Fibroblast of the aortic adventitia (primary cell): ENCODE measurements around the gene CALU. TPM values are rescaled to one million over a fixed set of nuclear protein-coding genes. Genes with fewer than 3 reads are reported as not detected.

Source experiments
- DNase-seq: peaks from one replicate; pipeline ENCODE4 v3.0.0-alpha.2; 2010; ENCODE audit warnings: low read depth
- H3K4me3 ChIP-seq: 2 replicates; pipeline ENCODE4 v1.5.1; 2011; ENCODE audit warnings: low read depth, mild to moderate bottlenecking, control low read depth, low read length, moderate library complexity
- CTCF ChIP-seq: IDR thresholded peaks from 2 replicates; pipeline ENCODE4 v1.5.1; 2011; ENCODE audit warnings: mild to moderate bottlenecking, low read length, control low read depth, inconsistent platforms; ENCODE audit not compliant: insufficient read depth
- total RNA-seq: library from RNA; depleted of rRNA; stranded (reverse); fragments of >200 nt; gene quantifications from 2 replicates; pipeline ENCODE4 v1.2.3, GENCODE V29; 2012; ENCODE audit warnings: low replicate concordance

Gene CALU
- total RNA-seq, 1 donor: 624 TPM

- TF ChIP-seq CTCF: no peak
- H3K4me3 ChIP-seq: no peak overlapping the region
Measured at GRCh38 chr7:128731184-128731583, 8.0 kb upstream of the CALU start.

GRCh38 chr7:128732521-128733277, 6.5 kb upstream of the CALU start:
- TF ChIP-seq CTCF: no peak
- H3K4me3 ChIP-seq: no peak overlapping the region
- DNase-seq: no peak

More at GRCh38 chr7:128731184-128731583, 8.0 kb upstream of the CALU start:
- DNase-seq: no peak

- no peak overlapping the region for H3K4me3 ChIP-seq
- DNase-seq: no peak
- TF ChIP-seq CTCF: no peak
Measured at GRCh38 chr7:128733278-128733645, 5.9 kb upstream of the CALU start.

GRCh38 chr7:128734890-128735289, 4.3 kb upstream of the CALU start:
- no peak for DNase-seq

GRCh38 chr7:128735436-128735835, 3.7 kb upstream of the CALU start:
- DNase-seq: no peak
- no peak for TF ChIP-seq CTCF
- no peak overlapping the region for H3K4me3 ChIP-seq

More at GRCh38 chr7:128734890-128735289, 4.3 kb upstream of the CALU start:
- no peak for TF ChIP-seq CTCF
- no peak overlapping the region for H3K4me3 ChIP-seq

- no peak for DNase-seq
- TF ChIP-seq CTCF: no peak
- H3K4me3 ChIP-seq: no peak overlapping the region
Measured at GRCh38 chr7:128737441-128737840, 1.7 kb upstream of the CALU start.
